Activated CD8-positive, alpha-beta memory T cell treated with anti-CD3 and anti-CD28 coated beads, Interleukin-2, amount 50 U/mL, for 24 hours (primary cell): ENCODE results near the gene TPD52L1.
"Not testable (repeated sequence)": the region's sequence is repeated elsewhere in the genome, so short reads cannot be mapped to it uniquely, and the experiment has no call there.

Experiments used
- DNase-seq: peaks from one replicate; pipeline ENCODE4 v3.0.0-alpha.2; 2020; ENCODE audit errors: extremely low read depth

TPD52L1 gene

DNA sequence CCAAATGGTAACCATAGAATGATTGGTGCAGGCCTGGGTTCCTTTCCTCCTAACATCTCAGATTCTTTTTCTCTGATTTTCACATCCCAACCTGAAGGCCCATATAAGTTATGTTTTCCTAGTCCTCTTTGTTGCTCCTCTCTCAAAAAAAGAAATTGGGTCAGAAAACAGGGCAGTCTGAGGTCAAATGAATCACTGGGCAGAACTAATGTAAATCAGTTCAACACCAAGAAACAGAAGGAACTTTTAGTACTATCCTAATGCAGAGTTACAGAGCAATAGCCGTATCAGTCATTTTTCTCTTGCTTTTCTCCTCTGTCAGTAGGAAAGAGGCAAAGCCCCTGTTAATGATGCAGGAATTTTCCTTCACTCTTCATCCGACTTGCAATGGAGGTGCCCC, 11.0 kb upstream of the TPD52L1 start:
- no peak for DNase-seq

DNA sequence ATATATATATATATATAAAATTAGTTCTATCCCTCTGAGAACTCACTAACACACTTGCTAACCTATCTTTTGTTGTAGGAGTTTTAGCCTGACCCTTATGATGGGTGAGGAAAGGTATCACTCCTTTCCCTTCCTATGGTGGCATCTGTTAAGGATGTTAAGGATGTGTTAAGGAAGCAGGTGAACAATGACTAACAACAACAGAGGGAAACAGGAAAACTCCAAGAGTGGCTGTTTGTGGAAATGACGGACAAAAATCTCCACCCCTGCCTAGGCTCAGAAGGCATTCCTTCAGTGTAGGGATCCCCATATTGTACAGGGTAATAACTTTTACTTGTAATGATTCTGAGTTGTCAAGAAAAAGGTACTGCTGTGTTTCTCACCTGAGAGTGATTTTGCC, 8.8 kb upstream of the TPD52L1 start:
- no peak for DNase-seq

DNA sequence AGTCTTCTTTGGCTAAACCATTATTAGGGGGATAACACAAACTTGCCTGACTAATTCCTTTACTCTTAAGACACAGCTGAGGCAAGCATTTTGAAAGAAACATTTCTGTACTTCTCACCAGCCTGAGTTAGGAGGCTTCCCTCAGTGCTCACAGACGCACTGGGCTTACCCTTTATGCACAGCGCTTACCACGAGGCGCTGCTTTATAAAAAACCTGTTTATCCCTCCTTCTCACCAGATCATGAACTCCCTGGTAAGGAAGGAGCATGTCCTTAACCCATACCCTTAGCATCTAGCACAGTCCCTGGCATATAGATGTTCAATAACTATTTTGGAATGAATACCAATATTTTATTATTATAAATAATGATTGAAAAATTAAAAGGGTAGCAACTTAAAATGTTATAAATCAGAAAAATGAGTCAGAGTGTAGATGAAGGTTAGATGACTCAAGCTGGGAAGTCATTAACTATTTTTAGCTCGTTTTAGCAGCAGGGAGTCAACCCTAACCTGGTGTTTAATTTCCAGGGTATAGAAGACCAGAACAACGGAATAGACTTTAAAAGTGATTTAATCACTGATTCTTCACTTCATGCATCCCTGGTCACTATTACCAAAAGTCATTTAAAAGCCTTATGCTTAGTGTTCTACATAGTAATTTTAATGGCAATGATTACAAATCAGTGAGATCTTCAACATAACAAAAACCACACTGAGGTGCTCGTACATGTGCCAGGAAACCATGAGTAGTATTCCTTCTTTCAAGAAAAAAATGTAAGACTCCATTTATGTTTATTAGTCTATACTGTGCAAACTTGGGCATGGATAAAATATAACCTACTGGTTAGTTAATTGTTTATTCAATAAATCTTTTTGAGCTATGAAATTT, 4.1 kb upstream of the TPD52L1 start:
- DNase-seq: no peak

DNA sequence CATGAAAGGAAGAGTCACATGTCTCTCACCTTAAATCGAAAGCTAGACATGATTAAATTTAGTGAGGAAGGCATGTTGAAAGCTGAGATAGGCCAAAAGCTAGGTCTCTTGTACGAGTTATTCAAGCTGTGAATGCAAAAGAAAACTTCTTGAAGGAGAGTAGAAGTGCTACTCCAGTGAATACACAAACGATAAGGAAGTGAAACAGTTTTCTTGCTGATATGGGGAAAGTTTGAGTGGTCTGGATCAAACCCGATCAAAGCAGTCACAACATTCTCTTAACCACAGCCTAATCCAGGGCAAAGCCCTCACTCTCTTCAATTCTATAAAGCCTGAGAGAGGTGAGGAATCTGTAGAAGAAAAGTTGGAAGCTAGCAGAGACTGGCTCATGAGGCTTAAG, 1.9 kb upstream of the TPD52L1 start:
- DNase-seq: no peak

DNA sequence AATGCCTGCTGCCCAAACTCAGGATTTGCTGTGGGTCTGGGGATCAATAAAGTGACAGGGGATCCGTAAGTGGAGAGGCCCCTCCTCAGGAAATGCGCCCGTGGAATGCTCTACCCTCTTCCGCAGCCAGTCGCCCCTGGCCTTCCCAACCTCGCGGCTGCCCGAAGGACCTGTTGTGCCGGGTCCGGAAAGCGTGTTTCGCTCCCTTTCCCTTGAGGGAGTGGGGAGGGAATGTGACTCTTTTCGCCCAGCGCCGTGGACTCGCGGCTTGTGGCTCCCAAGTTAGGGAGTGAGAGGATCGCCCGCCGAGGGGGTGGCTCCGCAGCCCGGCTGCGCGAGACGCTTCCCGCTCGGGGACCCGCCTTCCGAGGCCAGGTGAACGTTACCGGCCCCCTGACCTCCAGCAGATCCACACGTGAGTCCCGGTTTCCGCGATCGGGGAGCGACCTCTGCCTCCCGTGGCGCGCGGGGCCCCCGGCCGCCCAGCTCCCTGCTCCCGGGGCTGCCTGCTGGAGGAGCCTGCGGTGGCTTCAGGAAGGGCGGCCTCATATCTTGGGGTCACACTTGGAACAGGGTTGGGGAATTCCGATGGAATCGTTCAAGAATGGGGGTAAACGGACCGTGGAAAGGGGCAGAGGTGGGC, 666 bp downstream of the TPD52L1 start:
- DNase-seq: no peak

DNA sequence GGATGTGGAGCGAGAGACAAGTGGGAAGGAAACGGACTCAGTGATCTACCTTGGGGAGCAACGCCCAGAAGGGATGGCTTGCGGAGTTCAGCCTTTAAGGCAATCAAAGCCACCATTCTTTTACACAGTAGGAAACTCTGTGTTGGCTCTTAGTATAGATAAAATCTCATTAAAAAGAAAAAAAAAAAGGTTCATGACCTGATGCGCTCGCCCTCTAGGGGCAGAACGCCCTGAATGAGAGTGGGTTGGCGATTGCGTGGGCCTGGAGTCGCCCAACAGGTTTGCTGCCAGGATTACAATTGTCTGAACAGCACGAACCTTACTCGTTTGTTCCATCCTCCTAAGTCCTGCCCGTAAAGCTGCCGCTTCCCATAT, 1.2 kb downstream of the TPD52L1 start:
- DNase-seq: no peak

DNA sequence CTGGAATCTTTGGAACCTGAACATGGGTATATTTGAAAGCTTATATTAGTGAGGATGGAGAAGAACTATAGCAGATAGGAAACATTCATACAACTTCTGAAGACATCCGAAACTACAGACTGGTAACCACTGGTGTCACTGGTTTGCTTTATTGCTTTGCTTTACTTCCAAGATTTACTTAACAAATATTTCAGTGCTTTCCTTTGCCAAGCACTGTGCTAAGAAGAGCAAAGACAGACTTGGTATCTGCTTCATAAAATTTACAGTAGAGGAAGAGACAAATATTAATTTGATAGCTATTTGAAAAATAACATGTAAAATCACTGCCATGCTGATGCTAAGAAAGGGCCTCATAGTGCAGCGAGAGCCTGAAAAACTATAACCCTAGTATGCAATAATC, 1.8 kb downstream of the TPD52L1 start:
- no peak for DNase-seq

DNA sequence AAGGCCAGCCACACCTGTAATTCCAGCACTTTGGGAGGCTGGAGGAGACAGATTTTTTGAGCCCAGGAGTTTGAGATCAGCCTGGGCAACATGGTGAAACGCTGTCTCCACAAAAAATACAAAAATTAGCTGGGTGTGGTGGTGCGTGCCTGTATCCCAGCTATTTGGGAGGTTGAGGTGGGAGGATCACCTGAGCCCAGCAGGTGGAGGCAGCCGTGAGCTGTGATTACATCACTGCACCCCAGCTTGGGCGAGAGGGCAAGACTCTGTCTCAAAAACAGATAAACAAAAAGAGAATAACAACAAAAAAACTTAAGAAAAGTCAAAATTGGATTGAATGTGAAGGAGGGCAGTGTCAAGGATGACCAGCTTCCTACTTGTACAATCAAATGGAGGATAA, 2.9 kb downstream of the TPD52L1 start:
- no peak for DNase-seq

DNA sequence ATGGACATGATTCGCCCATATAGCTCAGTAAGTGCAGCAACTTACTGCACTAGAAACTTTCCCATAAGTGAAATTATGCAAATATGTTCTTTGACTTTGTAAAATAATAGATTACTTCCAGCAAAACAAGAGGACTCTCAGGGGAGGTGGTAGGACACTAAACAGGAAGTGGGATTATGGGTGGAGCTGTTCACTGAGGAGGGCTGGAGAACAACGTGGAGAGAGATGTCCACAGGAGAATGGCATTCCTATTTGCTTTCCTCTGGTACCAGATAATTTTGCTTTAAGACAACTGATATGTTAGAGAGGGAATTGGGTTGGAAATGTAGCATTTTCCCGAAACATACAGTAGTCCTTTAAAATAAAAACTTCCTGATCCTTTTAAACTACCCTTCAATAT, 3.7 kb downstream of the TPD52L1 start:
- no peak for DNase-seq

DNA sequence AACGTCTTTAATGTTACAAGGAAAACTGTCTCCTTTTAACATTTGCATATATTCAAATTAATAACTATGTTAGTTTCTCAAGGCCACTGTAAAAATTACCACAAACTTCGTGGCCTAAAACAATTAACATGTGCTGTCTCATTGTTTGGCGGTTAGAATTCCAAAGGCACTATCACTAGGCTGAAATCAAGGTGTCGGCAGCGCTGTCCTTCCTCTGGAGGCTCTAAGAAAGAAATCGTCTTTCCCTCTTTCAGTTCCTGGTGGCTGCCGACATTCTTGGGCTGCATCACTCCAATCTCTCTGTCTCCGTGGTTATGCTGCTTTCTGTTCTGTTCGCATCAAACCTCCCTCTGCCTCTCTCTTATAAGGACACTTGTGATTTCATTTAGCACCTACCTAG, 4.2 kb downstream of the TPD52L1 start:
- DNase-seq: no peak

DNA sequence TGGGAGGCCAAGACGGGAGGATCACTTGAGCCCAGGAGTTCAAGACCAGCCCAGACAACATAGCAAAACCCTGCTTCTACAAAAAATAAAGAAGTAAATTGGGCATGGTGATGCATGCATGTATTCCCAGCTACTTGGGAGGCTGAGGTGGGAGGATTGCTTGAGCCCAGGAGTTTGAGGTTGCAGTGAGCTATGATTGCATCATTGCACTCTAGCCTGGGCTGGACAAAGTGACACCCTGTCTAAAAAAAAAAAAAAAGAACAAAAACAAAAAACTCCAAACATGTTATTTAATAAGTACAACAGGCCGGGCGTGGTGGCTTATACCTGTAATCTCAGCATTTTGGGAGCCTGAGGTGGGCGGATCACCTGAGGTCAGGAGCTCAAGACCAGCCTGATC, 9.8 kb downstream of the TPD52L1 start:
- DNase-seq: not testable (repeated sequence)

DNA sequence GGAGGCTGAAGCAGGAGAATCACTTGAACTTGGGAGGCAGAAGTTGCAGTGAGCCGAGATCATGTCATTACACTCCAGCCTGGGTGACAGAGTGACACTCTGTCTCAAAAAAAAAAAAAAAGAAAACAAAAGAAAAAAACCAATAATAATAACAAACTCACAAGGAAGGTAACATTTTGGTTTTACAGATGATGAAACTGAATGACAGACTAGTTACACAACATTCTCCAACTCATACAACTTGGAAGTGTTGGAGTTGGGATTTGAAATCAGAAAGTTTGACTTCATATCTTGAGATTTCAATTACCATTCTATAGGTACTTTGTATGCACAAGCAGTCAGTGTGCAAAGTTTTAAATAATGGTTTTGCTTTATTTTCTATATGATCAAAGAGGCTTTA, 10.2 kb downstream of the TPD52L1 start:
- no peak for DNase-seq

DNA sequence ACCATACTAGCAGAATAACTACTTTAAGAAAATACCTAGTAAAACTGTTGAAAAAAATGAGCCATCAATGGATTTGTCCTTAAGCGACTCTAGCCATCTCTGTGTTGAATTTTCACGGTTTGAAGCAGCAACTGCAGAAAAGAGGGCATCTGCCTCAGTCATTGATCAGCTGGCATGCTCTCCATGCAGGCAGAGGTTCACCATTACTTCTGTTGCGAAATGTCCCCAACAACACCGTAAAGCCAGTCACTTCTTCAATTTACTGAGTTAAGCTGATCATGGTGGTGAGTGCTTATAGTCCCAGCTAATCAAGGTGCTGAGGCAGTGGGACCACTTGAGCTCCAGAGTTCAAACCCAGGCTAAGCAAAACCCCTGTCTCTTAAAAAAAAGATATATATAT, 11.1 kb downstream of the TPD52L1 start:
- no peak for DNase-seq

DNA sequence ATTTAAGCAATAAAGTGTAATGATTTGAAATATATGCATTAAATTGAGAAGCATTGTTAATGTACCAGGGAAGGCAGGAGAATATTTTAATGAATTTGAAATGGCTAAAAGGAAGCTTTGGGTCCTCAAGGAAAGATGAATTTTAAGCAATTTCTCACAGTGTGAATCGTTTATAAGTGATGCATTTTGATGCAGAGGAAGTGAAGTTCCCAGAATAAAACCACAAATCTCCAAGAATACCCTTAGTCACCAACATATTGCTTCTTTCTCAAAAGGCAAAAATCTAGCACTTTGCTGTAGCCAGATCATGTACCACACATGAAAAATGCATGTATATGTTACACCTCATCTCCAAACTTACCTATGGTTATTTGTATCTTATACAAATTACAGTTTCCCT, 11.7 kb downstream of the TPD52L1 start:
- no peak for DNase-seq

DNA sequence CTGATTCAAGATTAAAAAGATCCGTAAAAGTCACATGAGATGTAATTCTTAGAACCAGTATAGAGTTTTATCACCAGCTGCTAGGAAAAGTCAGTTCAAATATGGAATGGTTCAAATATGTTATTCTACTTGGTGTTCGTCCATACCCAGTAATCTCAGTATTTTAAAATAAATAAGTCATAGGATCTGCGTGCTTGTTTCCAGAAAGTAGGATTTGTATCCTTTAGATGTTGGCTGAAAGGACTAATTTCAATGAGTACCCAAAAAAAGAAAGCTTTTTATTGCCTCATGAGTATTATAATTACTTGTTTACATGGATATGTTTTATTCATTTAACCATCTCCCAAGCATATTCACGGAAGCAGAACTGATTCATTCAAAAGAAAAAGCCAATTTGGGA, 12.2 kb downstream of the TPD52L1 start:
- DNase-seq: no peak

DNA sequence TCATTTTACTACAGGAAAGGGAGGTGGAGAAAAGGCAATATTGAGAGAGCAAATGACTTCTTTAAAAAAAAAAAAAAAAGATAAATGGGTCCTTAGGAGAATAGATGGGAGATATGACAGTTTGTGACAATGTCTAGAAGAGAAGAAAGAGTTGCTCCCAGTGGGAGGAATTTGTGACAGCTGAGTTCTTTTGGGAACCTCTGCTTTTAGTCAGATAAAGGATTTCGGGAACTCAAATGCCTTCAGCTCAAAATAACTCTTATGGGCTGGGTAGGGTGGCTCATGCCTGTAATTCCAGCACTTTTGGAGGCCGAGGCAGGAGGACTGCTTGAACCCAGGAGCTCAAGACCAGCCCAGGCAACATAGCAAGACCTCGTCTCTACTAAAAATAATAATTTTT, 13.1 kb downstream of the TPD52L1 start:
- no peak for DNase-seq

DNA sequence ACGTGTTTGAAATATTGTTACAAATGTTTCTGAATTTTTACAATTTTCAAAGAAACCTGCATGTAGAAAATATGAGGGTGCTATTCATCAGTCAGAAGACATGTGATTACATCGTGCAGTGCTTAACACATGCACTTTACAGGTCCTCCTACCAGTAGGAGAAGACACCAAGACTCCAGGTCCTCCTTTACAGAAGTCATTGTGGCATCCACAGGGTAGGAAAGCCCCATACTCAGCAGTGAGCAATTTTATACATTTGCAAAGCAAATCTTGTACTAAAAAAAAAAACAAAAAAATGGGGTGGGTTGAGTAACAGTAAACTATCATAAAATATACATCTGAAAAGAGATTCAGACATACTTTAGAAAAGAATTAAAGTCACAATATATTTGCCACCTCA, 14.0 kb downstream of the TPD52L1 start:
- no peak for DNase-seq

DNA sequence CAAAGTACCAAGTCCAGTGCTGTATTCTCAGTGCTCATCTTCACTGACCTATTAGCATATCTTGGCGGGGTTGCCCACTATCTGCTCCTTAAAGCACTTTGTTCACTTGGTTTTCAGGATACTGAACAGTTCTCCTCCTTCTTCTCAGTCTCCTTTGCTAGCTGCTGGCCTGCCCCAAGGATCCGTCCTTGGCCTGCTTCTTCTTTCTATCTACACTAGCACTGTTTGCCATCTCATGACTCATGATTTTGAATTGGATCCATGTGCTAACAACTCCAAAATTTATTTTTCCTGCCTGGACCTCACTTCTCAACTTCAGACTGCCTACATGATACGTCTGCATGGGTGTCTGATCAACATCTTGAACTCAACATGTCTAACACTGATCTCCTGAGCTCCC, 15.5 kb downstream of the TPD52L1 start:
- DNase-seq: no peak

DNA sequence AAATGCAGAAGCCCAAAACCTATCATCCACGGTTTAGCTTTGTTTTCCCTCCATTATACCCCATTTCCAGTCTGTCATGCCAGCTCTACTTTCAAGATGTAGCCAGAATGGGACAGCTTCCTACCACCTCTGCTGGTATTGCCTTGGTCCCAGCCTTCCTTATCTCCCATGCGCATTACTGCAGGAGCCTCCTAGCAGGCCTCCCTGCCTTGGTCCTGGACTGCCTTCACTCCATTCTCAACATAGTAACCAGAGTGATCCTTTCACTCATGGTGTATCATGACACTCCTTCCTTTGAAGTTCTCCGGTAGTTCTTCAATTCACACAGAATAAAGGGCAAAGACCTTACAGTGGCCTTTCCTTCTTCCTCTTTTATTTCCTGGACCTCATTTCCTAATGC, 15.9 kb downstream of the TPD52L1 start:
- no peak for DNase-seq

DNA sequence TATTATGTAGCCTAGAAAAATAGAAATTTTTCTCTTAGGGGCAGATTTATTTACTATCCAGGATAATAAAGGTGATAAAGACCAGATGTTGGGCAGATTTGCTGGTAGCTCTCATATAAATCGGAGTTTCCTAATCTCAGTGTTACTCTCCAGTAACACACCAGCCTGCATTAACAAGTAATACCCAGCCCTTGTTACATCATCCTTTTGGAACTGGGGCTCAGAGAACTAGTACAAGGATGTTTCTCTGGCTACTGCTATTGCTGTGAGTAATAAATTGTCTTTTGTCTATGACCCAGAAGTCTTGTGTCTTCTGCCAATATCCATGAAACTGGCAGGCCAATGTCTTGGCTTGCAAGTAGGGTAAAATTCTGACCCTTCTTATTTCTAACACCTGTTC, 16.8 kb downstream of the TPD52L1 start:
- DNase-seq: no peak

DNA sequence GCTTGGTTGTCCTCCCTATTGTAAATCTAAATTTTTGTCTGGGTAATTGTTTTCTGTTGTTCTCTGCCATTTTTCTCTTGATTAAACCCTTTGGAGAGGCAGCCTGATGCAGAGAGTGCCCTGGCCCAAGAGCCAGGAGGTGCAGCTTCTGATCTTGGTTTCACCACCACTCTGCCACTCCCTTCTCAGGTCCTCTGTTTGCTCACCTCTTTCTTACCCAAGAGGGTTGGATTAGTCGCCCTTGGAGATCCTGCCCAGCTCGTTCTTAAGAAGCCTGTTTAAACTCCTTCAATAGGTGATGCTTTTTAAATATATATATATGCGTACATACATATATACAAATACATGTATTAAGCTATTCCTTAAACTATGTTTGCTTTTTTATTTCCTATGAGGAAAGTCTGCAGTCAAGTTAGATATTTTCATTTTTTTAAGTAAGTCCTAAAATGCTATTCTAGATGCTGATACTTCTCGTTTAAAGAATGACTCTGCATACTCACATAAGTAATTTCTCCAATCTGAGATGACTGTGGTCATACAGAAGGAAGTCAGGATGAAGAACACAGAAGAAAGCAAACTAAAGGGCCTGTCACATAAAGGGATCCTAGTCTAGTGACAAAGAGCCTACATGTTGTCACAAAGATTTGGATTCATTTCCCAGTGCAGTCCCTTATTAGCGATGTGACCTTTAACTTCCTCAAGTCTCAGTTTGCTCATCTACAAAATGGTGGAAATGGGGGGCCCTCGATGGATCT, 19.9 kb downstream of the TPD52L1 start:
- no peak for DNase-seq

DNA sequence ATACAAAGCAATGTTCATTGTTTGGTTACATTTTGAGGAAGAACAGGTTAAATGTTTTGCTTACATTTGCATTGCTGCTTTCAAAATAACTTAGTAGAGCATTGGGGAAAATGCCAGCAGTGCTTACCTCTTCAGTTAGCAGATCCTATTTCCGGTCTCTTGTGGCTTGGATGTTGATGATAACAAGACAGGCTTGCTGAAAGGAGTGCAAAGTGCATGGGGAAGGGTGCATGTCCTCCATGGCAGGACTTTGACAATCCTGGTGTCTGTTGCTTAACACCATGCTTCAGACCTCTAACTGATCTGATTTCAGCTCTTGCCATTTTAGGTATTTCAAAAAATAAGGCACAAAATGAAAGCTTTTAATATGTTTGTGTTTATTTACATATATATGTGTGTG, 21.1 kb downstream of the TPD52L1 start:
- DNase-seq: no peak

DNA sequence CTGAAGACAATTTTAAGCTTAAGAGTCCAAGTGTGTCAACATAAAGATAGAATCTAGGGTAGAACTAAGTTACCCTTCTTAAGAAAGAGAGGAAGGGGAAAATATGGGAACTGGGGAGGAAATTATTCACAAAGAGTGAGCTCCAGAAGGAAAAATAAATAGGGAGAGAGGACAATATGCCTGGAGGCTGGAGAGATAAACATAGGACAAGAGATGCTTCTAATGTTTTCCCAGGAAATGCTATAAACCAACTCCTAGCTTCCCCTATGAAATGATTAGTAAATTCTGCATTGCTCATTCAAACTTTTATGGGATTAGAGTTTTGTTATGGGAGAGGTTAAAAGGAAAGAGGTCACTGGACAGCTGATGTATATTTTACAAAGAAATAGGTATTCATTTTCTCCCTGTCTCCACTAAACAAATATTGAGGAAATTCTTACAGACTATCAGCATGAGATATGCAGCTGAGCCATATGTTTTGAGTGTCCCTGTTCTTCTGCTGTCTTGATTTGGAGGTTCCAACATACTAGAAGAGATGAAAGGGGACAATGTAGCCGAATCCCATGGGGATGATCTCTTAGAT, 22.0 kb downstream of the TPD52L1 start:
- no peak for DNase-seq
